ENCODE measurements around the gene XIRP1.

DNA sequence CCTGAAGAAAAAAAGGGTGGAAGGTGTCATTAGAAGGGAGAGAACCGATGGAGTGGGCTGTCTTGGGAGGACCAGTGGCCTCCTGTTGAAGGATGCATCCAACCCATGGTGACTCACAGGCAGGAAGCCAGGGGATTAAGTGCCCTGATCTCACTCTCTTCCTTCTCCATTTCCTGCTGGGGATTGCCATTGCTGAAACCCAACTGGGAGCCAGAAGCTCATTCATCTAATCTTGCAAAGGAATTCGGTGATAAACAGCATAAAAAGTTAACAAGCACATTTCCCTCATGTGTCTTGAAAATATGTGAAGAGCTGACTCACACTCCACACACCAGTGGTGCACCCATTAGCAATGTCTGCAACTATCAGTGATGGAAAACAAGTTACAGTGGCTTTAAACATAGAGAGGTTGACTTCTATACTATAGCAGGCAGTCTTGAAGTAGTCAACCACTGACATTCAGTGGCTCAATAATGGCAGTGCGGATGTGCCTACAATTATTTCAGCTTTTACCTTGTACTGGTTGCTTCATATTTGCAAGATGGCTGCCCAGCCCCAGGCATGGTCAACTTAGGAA lies 26.2 kb downstream of the XIRP1 start:
- TF ChIP-seq, protein P1, sequence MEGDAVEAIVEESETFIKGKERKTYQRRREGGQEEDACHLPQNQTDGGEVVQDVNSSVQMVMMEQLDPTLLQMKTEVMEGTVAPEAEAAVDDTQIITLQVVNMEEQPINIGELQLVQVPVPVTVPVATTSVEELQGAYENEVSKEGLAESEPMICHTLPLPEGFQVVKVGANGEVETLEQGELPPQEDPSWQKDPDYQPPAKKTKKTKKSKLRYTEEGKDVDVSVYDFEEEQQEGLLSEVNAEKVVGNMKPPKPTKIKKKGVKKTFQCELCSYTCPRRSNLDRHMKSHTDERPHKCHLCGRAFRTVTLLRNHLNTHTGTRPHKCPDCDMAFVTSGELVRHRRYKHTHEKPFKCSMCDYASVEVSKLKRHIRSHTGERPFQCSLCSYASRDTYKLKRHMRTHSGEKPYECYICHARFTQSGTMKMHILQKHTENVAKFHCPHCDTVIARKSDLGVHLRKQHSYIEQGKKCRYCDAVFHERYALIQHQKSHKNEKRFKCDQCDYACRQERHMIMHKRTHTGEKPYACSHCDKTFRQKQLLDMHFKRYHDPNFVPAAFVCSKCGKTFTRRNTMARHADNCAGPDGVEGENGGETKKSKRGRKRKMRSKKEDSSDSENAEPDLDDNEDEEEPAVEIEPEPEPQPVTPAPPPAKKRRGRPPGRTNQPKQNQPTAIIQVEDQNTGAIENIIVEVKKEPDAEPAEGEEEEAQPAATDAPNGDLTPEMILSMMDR (IDR thresholded peaks at IDR 0.05; ENCODE audit: low read depth, low read length, poor library complexity, severe bottlenecking) = no peak
- TF ChIP-seq EZH2phosphoT487 (IDR thresholded peaks at IDR 0.05; ENCODE audit: borderline replicate concordance, low read length) = no peak

Measured in DOHH2 (cell line).